ENCODE results near the gene FGF21.

FGF21 gene

GRCh38 chr19:48795685-48796070, 40.4 kb downstream of the FGF21 start:
- no peak for DNase-seq

GRCh38 chr19:48796298-48797083, 41.2 kb downstream of the FGF21 start:
- no peak for DNase-seq

- no peak for DNase-seq
These were observed 41.8 kb downstream of the FGF21 start for GRCh38 chr19:48797103-48797502.

GRCh38 chr19:48798937-48799336, 43.6 kb downstream of the FGF21 start:
- DNase-seq = no peak

- no peak for DNase-seq
These were observed 44.3 kb downstream of the FGF21 start for GRCh38 chr19:48799358-48800300.

GRCh38 chr19:48802623-48803022, 47.3 kb downstream of the FGF21 start:
- no peak for DNase-seq

- DNase-seq = no peak
These were observed 49.2 kb downstream of the FGF21 start for GRCh38 chr19:48804496-48804895.

GRCh38 chr19:48805452-48805851, 50.1 kb downstream of the FGF21 start:
- no peak for DNase-seq

- no peak for DNase-seq
These were observed 51.1 kb downstream of the FGF21 start for GRCh38 chr19:48806518-48806817.

- DNase-seq = no peak
These were observed 51.7 kb downstream of the FGF21 start for GRCh38 chr19:48806818-48807589.

- DNase-seq = no peak
These were observed 52.4 kb downstream of the FGF21 start for GRCh38 chr19:48807590-48808308.

All from KG1 (cell line).